A549 (cell line): ENCODE measurements around the gene ASB5. TPM values are rescaled to one million over a fixed set of nuclear protein-coding genes. Genes with fewer than 3 reads are reported as not detected.
A peak's percentile ranks its signal among the peaks of the same experiment; 100 is the strongest.

Source experiments
- ATAC-seq, 2 experiments: fragments of 200-7000 bp in 1 of 2; fragments of >200 bp in 1 of 2; cut with Nextera tagmentation in 1 of 2; cut with Tn5 transposase in 1 of 2; 3 replicates each; pipeline versions ENCODE4 v1.8.0 to v1.9.1; 2018 to 2020; ENCODE audit warnings: mild to moderate bottlenecking in 1 of 2, moderate library complexity in 1 of 2
- CTCF ChIA-PET: fragments of 300-600 bp; sonication (Branson Sonifier 250); formaldehyde crosslinking; extraction: SDS; loops from one replicate; lab custom pipeline; 2021; ENCODE audit warnings: antibody characterized with exemption, inconsistent platforms; lab: Yijun Ruan, JAX
- POLR2A ChIA-PET: fragments of 350-600 bp; formaldehyde crosslinking; extraction: SDS; loops from one replicate; lab custom pipeline; 2021; ENCODE audit warnings: antibody characterized with exemption, inconsistent platforms; lab: Yijun Ruan, JAX
- DNase-seq, 2 experiments: peaks; one replicate each; pipeline versions ENCODE4 v3.0.0 to v3.0.0-alpha.2; 2011 to 2016; ENCODE audit warnings: low read depth in 1 of 2, low spot score in 1 of 2
- FAIRE-seq: peaks from 2 replicates; lab custom pipeline; 2011; peaks lifted over from hg19 to GRCh38; lab: Jason Lieb, UNC
- H3K27ac ChIP-seq, 2 experiments: fragments of >200 bp; sonication (Bioruptor Twin); formaldehyde crosslinking; 3 replicates each; pipeline ENCODE4 v1.5.1; 2016 to 2017
- H3K4me1 ChIP-seq: fragments of >200 bp; sonication (Bioruptor Twin); formaldehyde crosslinking; 3 replicates; pipeline ENCODE4 v1.6.1; 2016
- H3K4me2 ChIP-seq: fragments of >200 bp; sonication (Bioruptor Twin); formaldehyde crosslinking; 3 replicates; pipeline ENCODE4 v1.6.1; 2016
- H3K4me3 ChIP-seq: fragments of >200 bp; sonication (Bioruptor Twin); formaldehyde crosslinking; 3 replicates; pipeline ENCODE4 v1.5.1; 2016
- H3K9me3 ChIP-seq: fragments of >200 bp; sonication (Bioruptor Twin); formaldehyde crosslinking; 3 replicates; pipeline ENCODE4 v1.6.1; 2016
- CBX8 ChIP-seq: fragments of 200-600 bp; sonication (generic); IDR thresholded peaks from 2 replicates; pipeline ENCODE4 v1.6.1; 2016
- CHD4 ChIP-seq: fragments of 200-600 bp; sonication (generic); IDR thresholded peaks from 2 replicates; pipeline ENCODE4 v1.6.1; 2016; ENCODE audit warnings: antibody characterized with exemption, mild to moderate bottlenecking, borderline replicate concordance
- EP300 ChIP-seq, 2 experiments: fragments of >200 bp; sonication (Bioruptor Twin); formaldehyde crosslinking; IDR thresholded peaks; 2 replicates in 1 of 2; 3 replicates in 1 of 2; pipeline ENCODE4 v1.6.1; 2016 to 2017
- FOSL2 ChIP-seq, 2 experiments: fragments of 450-650 bp in 1 of 2; fragments of >200 bp in 1 of 2; sonication (Bioruptor Twin) in 1 of 2; formaldehyde crosslinking; IDR thresholded peaks; 2 replicates each; pipeline versions ENCODE4 v1.5.0 to v1.6.1; 2016 to 2020; ENCODE audit warnings: mild to moderate bottlenecking in 1 of 2, moderate library complexity in 1 of 2
- JUNB ChIP-seq: fragments of >200 bp; sonication (Bioruptor Twin); formaldehyde crosslinking; IDR thresholded peaks from 2 replicates; pipeline ENCODE4 v1.6.1; 2016
- KDM1A ChIP-seq: fragments of 200-600 bp; sonication (generic); IDR thresholded peaks from 2 replicates; pipeline ENCODE4 v1.6.1; 2016; ENCODE audit warnings: low read depth, mild to moderate bottlenecking
- MAFK ChIP-seq: fragments of 450-650 bp; IDR thresholded peaks from 2 replicates; pipeline ENCODE4 v1.6.1; 2014; ENCODE audit not compliant: partially characterized antibody
- MAZ ChIP-seq: fragments of 150-350 bp; IDR thresholded peaks from 2 replicates; pipeline ENCODE4 v1.6.1; 2014; ENCODE audit warnings: antibody characterized with exemption, low read depth, low read length, borderline replicate concordance
- NFE2L2 ChIP-seq: fragments of 150-350 bp; conservative IDR thresholded peaks from 2 replicates; pipeline ENCODE4 v1.6.1; 2014; ENCODE audit warnings: low read length
- POLR2A ChIP-seq: IDR thresholded peaks from 2 replicates; pipeline ENCODE4 v1.6.1; 2012; ENCODE audit warnings: mild to moderate bottlenecking, low read length
- RNF2 ChIP-seq: fragments of 200-600 bp; sonication (generic); IDR thresholded peaks from 2 replicates; pipeline ENCODE4 v1.6.1; 2016; ENCODE audit warnings: low read depth, mild to moderate bottlenecking, antibody characterized with exemption, moderate library complexity, borderline replicate concordance
- TFCP2L1 ChIP-seq: fragments of 250-450 bp; sonication (Bioruptor Pico); IDR thresholded peaks from 2 replicates; pipeline ENCODE4 v1.5.0; 2021; ENCODE audit warnings: mild to moderate bottlenecking
- TP53 ChIP-seq: fragments of 250-450 bp; sonication (Bioruptor Pico); IDR thresholded peaks from 2 replicates; pipeline ENCODE4 v1.5.0; 2021; ENCODE audit warnings: mild to moderate bottlenecking, moderate library complexity
- ZC3H11A ChIP-seq: fragments of 450-650 bp; IDR thresholded peaks from 2 replicates; pipeline ENCODE4 v1.6.1; 2014; ENCODE audit warnings: antibody characterized with exemption, mild to moderate bottlenecking
- ZSCAN20 ChIP-seq: fragments of 250-450 bp; sonication (Bioruptor Pico); IDR thresholded peaks from 2 replicates; pipeline ENCODE4 v1.8.0; 2022; ENCODE audit warnings: mild to moderate bottlenecking, moderate library complexity
- WGBS: methylation state at CpG from one replicate; pipeline ENCODE4 v1.1.6; 2017; ENCODE audit errors: missing lambda C conversion rate; 5-methylcytosine and 5-hydroxymethylcytosine counted together
- polyA plus RNA-seq, 4 experiments: library from polyadenylated mRNA; depleted of rRNA in 3 of 4; stranded (reverse); fragments of >200 nt; fragmentation: RNase III in 1 of 4; extraction: RNeasy Plus Mini Kit Qiagen cat#74134 plus additional on column Dnase treatment in 1 of 4; gene quantifications; 2 replicates in 3 of 4; 3 replicates in 1 of 4; pipeline ENCODE4 v1.2.3, GENCODE V29; 2011 to 2017
- TF ChIP-seq, protein P1 (sequence below): fragments of >200 bp; sonication (Bioruptor Twin); formaldehyde crosslinking; IDR thresholded peaks from 3 replicates; pipeline ENCODE4 v1.5.1; 2016
- TF ChIP-seq, protein P2 (sequence below): fragments of 150-350 bp; IDR thresholded peaks from 2 replicates; pipeline ENCODE4 v1.6.1; 2014; ENCODE audit warnings: low read depth, mild to moderate bottlenecking, low read length
- TF ChIP-seq, protein P3 (sequence below): fragments of 250-450 bp; sonication (Bioruptor Pico); IDR thresholded peaks from 2 replicates; pipeline ENCODE4 v1.5.0; 2020; ENCODE audit warnings: low read depth, mild to moderate bottlenecking, moderate library complexity

The ASB5 gene
- polyA plus RNA-seq, 2 of the 4 experiments (the other 2 are of a cell fraction) = not detected

DNA sequence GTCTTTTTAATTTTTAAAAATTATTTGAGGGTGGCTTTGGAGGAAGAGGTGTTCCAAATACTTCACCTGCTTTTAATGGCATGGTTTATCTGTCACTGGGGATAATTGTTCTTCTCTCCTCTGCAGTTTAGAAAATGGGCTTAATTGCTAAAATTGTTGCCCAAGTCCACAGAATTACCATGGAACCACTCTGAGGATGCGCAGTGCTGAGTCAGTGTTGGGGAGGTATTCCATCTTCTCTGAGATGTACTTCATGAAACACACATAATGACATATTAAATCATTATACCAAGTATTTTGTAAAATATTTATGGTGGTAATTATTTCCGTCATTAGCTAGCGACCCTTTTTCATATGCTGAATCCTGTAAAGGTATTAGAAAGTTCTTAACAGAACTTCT lies 8.0 kb downstream of the ASB5 start:
- ChIA-PET POLR2A (no interaction called here), CTCF (no interaction called here)
- FAIRE-seq = no peak

DNA sequence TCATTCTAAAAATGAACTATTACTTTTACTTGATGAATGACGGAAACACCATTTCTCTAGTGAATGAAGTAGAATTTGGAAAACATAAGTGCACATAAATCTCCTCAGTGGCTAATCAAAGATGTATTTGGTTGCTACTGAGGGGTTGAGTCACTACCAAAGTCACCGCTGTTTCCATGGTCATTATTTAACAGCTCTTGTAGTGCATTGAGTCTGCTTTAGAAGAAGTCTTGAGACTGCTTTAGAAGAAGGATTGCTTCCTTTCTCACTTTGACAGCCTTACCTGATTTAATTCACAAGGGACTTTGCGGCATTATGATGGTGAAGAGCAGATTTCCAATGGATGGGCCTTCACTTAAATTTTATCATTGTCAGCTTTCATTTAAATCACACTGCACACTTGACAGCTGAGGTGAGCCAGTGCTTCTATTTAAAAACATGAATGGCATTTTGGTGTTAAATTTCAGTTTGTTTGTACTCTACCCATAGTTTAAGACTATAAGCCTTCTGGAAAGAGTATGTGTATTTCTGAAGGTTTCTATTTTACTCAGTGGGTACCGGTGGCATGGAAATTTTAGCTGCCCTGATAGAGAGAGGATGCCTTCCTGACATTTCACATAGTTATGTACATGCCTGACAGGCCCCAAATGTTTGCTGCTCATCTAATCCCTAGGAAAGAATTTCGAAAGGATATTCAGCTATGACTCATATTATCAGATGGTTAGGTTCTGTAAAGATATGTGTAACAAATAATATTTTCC lies 9.5 kb downstream of the ASB5 start:
- FAIRE-seq = no peak
- Histone ChIP-seq H3K4me1 (peaks cover 11% of the 10 kb centered on the region; the same call in 2 of the 3 replicates), H3K4me3 (no peak overlapping the region), H3K9me3 (no peaks in the 10 kb centered on the region), H3K4me2 (peak overlapping the region; percentile 45), H3K27ac (no peak overlapping the region)
- TF ChIP-seq FOSL2 (IDR thresholded peaks at IDR 0.05) = no peak
- TF ChIP-seq FOSL2 (CRISPR knock-in tag; IDR thresholded peaks at IDR 0.05) = peak; percentile 40; the same call in 1 of the 2 replicates
- TF ChIP-seq CHD4 = no peak
- WGBS = 62% methylated on average over 5 of the region's 5 CpGs
- peak in 1 of 2 experiments; percentile 48; a peak in 2 of 6 replicates for ATAC-seq
- ChIA-PET CTCF (interaction anchor here (1.2 kb wide), 1 partner anchor 18 kb away, joined by 3 read pairs; no protein-coding TSS in a partner anchor), POLR2A (no interaction called here)
- no peak for DNase-seq

More for the DNA sequence above, 8.0 kb downstream of the ASB5 start:
- Histone ChIP-seq H3K9me3 (no peaks in the 10 kb centered on the region), H3K4me3 (no peak overlapping the region), H3K4me1 (peaks cover 11% of the 10 kb centered on the region; the same call in 2 of the 3 replicates), H3K4me2 (no peak overlapping the region), H3K27ac (no peak overlapping the region)
- WGBS = 93% methylated on average over 3 of the region's 3 CpGs
- DNase-seq (no peak), ATAC-seq (no peak)
- no peak for TF ChIP-seq JUNB
- TF ChIP-seq MAFK = no peak
- no peak for TF ChIP-seq ZC3H11A
- TF ChIP-seq, protein P1, sequence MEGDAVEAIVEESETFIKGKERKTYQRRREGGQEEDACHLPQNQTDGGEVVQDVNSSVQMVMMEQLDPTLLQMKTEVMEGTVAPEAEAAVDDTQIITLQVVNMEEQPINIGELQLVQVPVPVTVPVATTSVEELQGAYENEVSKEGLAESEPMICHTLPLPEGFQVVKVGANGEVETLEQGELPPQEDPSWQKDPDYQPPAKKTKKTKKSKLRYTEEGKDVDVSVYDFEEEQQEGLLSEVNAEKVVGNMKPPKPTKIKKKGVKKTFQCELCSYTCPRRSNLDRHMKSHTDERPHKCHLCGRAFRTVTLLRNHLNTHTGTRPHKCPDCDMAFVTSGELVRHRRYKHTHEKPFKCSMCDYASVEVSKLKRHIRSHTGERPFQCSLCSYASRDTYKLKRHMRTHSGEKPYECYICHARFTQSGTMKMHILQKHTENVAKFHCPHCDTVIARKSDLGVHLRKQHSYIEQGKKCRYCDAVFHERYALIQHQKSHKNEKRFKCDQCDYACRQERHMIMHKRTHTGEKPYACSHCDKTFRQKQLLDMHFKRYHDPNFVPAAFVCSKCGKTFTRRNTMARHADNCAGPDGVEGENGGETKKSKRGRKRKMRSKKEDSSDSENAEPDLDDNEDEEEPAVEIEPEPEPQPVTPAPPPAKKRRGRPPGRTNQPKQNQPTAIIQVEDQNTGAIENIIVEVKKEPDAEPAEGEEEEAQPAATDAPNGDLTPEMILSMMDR = no peak

DNA sequence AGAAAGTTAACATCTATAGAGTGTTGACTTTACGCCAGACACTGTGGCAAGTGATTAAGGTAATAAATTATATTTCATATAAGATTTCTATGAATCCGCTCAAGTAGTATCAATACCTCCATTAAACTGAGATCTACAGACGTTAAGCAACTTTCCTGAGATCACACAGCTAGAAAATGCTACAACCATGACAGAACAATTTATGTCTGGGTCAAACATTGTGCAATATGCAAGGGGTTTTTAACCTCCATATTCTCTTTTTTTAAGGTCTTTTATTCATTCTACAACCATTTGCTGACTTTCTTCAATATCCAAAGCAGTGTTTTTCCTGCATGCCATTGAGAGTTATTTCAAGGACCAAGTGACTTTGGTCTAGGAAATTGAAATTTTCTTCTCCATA lies 10.9 kb downstream of the ASB5 start:
- no peak for DNase-seq
- Histone ChIP-seq H3K27ac (no peak overlapping the region), H3K4me2 (no peak overlapping the region), H3K9me3 (no peaks in the 10 kb centered on the region), H3K4me1 (peaks cover 11% of the 10 kb centered on the region; the same call in 2 of the 3 replicates)
- no peak for ATAC-seq
- 86% methylated on average over 3 of the region's 3 CpGs for WGBS
- CTCF ChIA-PET = no interaction called here
- POLR2A ChIA-PET = no interaction called here
- no peak for FAIRE-seq
- no peak for TF ChIP-seq KDM1A
- TF ChIP-seq TFCP2L1 (CRISPR knock-in tag) = no peak
- TF ChIP-seq CBX8 = no peak
- no peak for TF ChIP-seq POLR2A
- no peak for TF ChIP-seq ZSCAN20 (CRISPR knock-in tag)
- no peak for TF ChIP-seq MAZ
- TF ChIP-seq NFE2L2 = no peak
- TF ChIP-seq, protein P2, sequence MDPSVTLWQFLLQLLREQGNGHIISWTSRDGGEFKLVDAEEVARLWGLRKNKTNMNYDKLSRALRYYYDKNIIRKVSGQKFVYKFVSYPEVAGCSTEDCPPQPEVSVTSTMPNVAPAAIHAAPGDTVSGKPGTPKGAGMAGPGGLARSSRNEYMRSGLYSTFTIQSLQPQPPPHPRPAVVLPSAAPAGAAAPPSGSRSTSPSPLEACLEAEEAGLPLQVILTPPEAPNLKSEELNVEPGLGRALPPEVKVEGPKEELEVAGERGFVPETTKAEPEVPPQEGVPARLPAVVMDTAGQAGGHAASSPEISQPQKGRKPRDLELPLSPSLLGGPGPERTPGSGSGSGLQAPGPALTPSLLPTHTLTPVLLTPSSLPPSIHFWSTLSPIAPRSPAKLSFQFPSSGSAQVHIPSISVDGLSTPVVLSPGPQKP = no peak
- no peak for TF ChIP-seq TP53 (CRISPR knock-in tag)
- TF ChIP-seq RNF2 = no peak
- TF ChIP-seq, protein P3, sequence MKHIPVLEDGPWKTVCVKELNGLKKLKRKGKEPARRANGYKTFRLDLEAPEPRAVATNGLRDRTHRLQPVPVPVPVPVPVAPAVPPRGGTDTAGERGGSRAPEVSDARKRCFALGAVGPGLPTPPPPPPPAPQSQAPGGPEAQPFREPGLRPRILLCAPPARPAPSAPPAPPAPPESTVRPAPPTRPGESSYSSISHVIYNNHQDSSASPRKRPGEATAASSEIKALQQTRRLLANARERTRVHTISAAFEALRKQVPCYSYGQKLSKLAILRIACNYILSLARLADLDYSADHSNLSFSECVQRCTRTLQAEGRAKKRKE (CRISPR knock-in tag) = no peak
- no peak for TF ChIP-seq EP300 (IDR thresholded peaks at IDR 0.05)
- TF ChIP-seq, all 56 proteins: peak for 0
- H3K4me3 ChIP-seq = no peak overlapping the region
